ENCODE results near the gene OSBPL10.

The OSBPL10 gene

DNA sequence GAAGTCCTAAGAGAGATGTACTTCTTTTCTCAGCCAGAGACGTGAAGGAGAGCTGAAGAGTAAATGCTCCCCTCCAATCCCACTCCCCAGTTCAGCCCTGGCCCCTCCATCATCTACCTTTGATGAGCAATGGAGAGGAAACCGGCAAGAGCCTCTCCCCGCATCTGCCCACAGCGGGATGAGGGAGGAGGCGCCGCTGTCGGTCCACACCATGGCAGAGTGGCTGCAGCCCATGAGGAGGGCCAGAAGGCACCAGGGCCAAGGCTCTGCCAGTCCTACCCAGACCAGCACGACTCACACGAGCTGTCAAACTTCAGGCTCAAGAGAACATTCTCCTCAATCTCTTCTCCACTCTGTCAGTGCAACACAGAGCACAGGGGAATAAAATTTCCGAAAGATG is 129.8 kb downstream of the OSBPL10 start:
- ChIA-PET POLR2A (no interaction called here), CTCF (no interaction called here)
- TF ChIP-seq BHLHE40 (IDR thresholded peaks at IDR 0.05; ENCODE audit: borderline replicate concordance) (no peak), CTBP1 (IDR thresholded peaks at IDR 0.05; ENCODE audit: borderline replicate concordance) (no peak), LEF1 (IDR thresholded peaks at IDR 0.05; ENCODE audit: borderline replicate concordance) (no peak), TARDBP (IDR thresholded peaks at IDR 0.05) (no peak), ZNF384 (IDR thresholded peaks at IDR 0.05) (no peak), FOXK2 (IDR thresholded peaks at IDR 0.05) (no peak), SP1 (IDR thresholded peaks at IDR 0.05) (no peak), ARNT (IDR thresholded peaks at IDR 0.05) (no peak), HDGF (IDR thresholded peaks at IDR 0.05; ENCODE audit: borderline replicate concordance) (no peak), L3MBTL2 (conservative IDR thresholded peaks at IDR 0.05) (no peak), FOXA1 (IDR thresholded peaks at IDR 0.05) (no peak), FOXM1 (IDR thresholded peaks at IDR 0.05; ENCODE audit: borderline replicate concordance) (no peak), SUZ12 (IDR thresholded peaks at IDR 0.05) (no peak)
- TF ChIP-seq, protein P1, sequence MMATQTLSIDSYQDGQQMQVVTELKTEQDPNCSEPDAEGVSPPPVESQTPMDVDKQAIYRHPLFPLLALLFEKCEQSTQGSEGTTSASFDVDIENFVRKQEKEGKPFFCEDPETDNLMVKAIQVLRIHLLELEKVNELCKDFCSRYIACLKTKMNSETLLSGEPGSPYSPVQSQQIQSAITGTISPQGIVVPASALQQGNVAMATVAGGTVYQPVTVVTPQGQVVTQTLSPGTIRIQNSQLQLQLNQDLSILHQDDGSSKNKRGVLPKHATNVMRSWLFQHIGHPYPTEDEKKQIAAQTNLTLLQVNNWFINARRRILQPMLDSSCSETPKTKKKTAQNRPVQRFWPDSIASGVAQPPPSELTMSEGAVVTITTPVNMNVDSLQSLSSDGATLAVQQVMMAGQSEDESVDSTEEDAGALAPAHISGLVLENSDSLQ (IDR thresholded peaks at IDR 0.05) = no peak
- no peak for DNase-seq (ENCODE audit: extremely low spot score)

DNA sequence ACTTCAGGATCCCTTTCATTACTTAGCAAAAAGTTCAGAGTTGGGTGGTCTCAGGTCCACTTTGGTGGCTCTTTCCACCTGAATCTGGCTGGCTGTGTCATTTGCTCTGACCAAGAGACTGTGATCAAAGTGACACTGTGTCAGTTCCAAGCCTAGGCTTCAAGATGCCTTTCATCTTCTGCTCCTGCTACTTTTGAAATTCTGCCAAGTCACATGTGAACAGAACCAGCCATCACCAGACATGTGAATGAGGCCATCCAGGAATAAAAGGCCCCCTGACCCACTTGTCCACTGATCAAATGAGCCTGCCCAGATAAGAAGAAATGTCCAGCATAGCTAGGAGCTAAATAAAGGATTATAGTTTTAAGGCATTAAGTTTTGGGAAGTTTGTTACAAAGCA is 132.2 kb downstream of the OSBPL10 start:
- TF ChIP-seq ZNF384 (IDR thresholded peaks at IDR 0.05) = no peak
- no peak for TF ChIP-seq L3MBTL2 (conservative IDR thresholded peaks at IDR 0.05)
- DNase-seq (ENCODE audit: extremely low spot score) = no peak
- ChIA-PET POLR2A (no interaction called here), CTCF (no interaction called here)

DNA sequence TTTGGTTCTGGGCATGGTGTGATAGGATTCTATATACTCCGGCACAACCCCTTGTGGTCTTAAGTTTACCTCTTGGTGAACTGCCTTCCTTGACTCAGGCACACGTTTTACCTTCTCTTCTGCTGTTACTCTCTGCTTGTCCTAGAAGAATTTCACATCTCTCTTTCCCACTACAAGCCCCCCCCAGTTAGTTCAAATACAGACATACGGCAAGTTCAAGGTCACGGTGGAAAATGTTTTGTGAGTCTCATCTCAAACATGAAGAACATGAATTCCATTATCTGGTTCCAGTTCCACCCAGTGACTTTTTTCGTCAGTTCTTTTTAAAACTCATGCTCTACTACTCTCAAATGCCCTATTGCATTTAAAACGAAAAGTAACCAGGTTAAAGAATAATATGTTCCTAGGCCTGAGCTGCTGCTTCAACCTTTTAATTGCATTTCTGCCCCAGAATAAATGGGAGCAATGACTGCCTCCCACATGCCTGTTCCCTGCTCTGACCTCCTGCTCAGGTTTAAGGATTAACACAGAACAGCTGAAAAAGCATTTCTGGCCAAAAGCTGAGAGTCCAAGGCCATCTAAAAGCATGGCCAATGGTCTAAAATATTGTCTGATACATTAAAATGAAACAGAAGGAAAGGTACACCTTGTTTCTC is 132.8 kb downstream of the OSBPL10 start:
- no peak for DNase-seq (ENCODE audit: extremely low spot score)
- POLR2A ChIA-PET = no interaction called here
- CTCF ChIA-PET = no interaction called here

DNA sequence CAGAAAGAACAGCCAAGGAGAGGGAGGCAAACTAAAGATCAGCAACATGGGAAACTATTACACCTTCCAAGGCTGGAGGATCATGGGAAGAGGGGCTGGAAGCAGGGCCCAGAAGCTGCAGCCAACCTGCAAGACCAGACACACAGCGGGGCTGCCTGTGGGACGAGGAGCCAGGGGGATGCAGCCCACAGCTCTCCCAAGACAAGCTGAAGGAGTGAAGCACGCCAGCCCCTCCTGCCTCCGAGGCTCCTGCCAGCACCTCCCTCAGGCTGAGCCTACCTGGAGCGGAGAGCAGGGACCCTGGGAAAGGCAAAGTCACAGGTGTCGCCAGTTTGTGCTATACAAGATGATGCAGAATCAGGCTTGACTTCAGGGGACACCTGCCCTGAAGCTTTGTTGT is 133.3 kb downstream of the OSBPL10 start:
- POLR2A ChIA-PET = no interaction called here
- no peak for DNase-seq (ENCODE audit: extremely low spot score)
- TF ChIP-seq ARNT (IDR thresholded peaks at IDR 0.05) (no peak), FOXK2 (IDR thresholded peaks at IDR 0.05) (no peak), ZNF384 (IDR thresholded peaks at IDR 0.05) (no peak), TARDBP (IDR thresholded peaks at IDR 0.05) (no peak), ELF4 (IDR thresholded peaks at IDR 0.05) (no peak), LEF1 (IDR thresholded peaks at IDR 0.05; ENCODE audit: borderline replicate concordance) (no peak), SUZ12 (IDR thresholded peaks at IDR 0.05) (no peak), CTBP1 (IDR thresholded peaks at IDR 0.05; ENCODE audit: borderline replicate concordance) (no peak), SP1 (IDR thresholded peaks at IDR 0.05) (no peak), HDGF (IDR thresholded peaks at IDR 0.05; ENCODE audit: borderline replicate concordance) (no peak), BHLHE40 (IDR thresholded peaks at IDR 0.05; ENCODE audit: borderline replicate concordance) (no peak), L3MBTL2 (conservative IDR thresholded peaks at IDR 0.05) (no peak), NFRKB (IDR thresholded peaks at IDR 0.05) (no peak), FOXM1 (IDR thresholded peaks at IDR 0.05; ENCODE audit: borderline replicate concordance) (no peak), FOXA1 (IDR thresholded peaks at IDR 0.05) (no peak)
- TF ChIP-seq, protein P1 (IDR thresholded peaks at IDR 0.05) = no peak
- CTCF ChIA-PET = no interaction called here

More for the DNA sequence above, 132.8 kb downstream of the OSBPL10 start:
- TF ChIP-seq SP1 (IDR thresholded peaks at IDR 0.05) (no peak), SUZ12 (IDR thresholded peaks at IDR 0.05) (no peak), L3MBTL2 (conservative IDR thresholded peaks at IDR 0.05) (no peak), BHLHE40 (IDR thresholded peaks at IDR 0.05; ENCODE audit: borderline replicate concordance) (no peak), TARDBP (IDR thresholded peaks at IDR 0.05) (no peak), FOXA1 (IDR thresholded peaks at IDR 0.05) (no peak), CTBP1 (IDR thresholded peaks at IDR 0.05; ENCODE audit: borderline replicate concordance) (no peak), ARNT (IDR thresholded peaks at IDR 0.05) (no peak), FOXK2 (IDR thresholded peaks at IDR 0.05) (no peak), ZNF384 (IDR thresholded peaks at IDR 0.05) (no peak), ELF4 (IDR thresholded peaks at IDR 0.05) (no peak), LEF1 (IDR thresholded peaks at IDR 0.05; ENCODE audit: borderline replicate concordance) (no peak), HDGF (IDR thresholded peaks at IDR 0.05; ENCODE audit: borderline replicate concordance) (no peak), FOXM1 (IDR thresholded peaks at IDR 0.05; ENCODE audit: borderline replicate concordance) (no peak), NFRKB (IDR thresholded peaks at IDR 0.05) (no peak)
- TF ChIP-seq, protein P1 (IDR thresholded peaks at IDR 0.05) = no peak

DNA sequence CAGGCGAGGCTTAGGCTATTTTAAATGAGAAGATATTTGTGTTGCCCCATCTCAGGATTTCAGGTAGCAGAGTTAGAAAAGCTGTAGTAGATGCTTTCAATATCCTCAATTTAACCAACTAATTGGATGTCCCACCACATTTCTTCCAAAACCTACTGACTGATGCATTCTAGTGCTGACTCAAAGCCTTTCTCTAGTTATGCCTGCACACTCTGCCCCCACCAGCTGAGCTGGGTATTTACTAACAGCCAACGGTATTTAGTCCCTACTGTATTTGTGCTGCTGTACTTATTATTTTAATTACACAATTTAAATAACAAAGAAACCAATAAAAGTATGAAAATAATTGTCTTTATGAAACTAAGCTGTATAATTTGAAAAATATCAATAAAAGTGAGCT is 139.5 kb downstream of the OSBPL10 start:
- CTCF ChIA-PET = no interaction called here
- DNase-seq (ENCODE audit: extremely low spot score) = no peak
- TF ChIP-seq ZNF384 (IDR thresholded peaks at IDR 0.05) = no peak
- TF ChIP-seq L3MBTL2 (conservative IDR thresholded peaks at IDR 0.05) = no peak
- TF ChIP-seq FOXM1 (IDR thresholded peaks at IDR 0.05; ENCODE audit: borderline replicate concordance) = no peak
- TF ChIP-seq FOXA1 (IDR thresholded peaks at IDR 0.05) = no peak
- TF ChIP-seq HDGF (IDR thresholded peaks at IDR 0.05; ENCODE audit: borderline replicate concordance) = no peak
- no peak for TF ChIP-seq LEF1 (IDR thresholded peaks at IDR 0.05; ENCODE audit: borderline replicate concordance)
- TF ChIP-seq SUZ12 (IDR thresholded peaks at IDR 0.05) = no peak
- TF ChIP-seq CTBP1 (IDR thresholded peaks at IDR 0.05; ENCODE audit: borderline replicate concordance) = no peak
- no peak for TF ChIP-seq BHLHE40 (IDR thresholded peaks at IDR 0.05; ENCODE audit: borderline replicate concordance)
- TF ChIP-seq NFRKB (IDR thresholded peaks at IDR 0.05) = no peak
- TF ChIP-seq FOXK2 (IDR thresholded peaks at IDR 0.05) = no peak
- TF ChIP-seq TARDBP (IDR thresholded peaks at IDR 0.05) = no peak
- no peak for TF ChIP-seq ARNT (IDR thresholded peaks at IDR 0.05)
- no peak for TF ChIP-seq SP1 (IDR thresholded peaks at IDR 0.05)
- TF ChIP-seq, protein P1 (IDR thresholded peaks at IDR 0.05) = no peak
- no peak for TF ChIP-seq ELF4 (IDR thresholded peaks at IDR 0.05)
- POLR2A ChIA-PET = no interaction called here

Measured in HEK293T (cell line).